Hematopoietic multipotent progenitor cell (in vitro differentiated cells): ENCODE data around the gene UBTD2. TPM values are rescaled to one million over a fixed set of nuclear protein-coding genes. Genes with fewer than 3 reads are reported as not detected.
A peak's percentile ranks its signal among the peaks of the same experiment; 100 is the strongest.
"Not testable (repeated sequence)": the region's sequence is repeated elsewhere in the genome, so short reads cannot be mapped to it uniquely, and the experiment has no call there.

Experiments
- DNase-seq, 3 donors: peaks; one replicate each; pipeline ENCODE4 v3.0.0-alpha.2; 2011 to 2015; ENCODE audit warnings: low read depth in 2 of 3, low spot score in 2 of 3
- total RNA-seq: library from RNA; depleted of rRNA; stranded (reverse); fragments of >200 nt; gene quantifications from one replicate; pipeline ENCODE4 v1.2.3, GENCODE V29; 2012

UBTD2 gene, protein sequence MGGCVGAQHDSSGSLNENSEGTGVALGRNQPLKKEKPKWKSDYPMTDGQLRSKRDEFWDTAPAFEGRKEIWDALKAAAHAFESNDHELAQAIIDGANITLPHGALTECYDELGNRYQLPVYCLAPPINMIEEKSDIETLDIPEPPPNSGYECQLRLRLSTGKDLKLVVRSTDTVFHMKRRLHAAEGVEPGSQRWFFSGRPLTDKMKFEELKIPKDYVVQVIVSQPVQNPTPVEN
- total RNA-seq: 8.1 TPM

DNA sequence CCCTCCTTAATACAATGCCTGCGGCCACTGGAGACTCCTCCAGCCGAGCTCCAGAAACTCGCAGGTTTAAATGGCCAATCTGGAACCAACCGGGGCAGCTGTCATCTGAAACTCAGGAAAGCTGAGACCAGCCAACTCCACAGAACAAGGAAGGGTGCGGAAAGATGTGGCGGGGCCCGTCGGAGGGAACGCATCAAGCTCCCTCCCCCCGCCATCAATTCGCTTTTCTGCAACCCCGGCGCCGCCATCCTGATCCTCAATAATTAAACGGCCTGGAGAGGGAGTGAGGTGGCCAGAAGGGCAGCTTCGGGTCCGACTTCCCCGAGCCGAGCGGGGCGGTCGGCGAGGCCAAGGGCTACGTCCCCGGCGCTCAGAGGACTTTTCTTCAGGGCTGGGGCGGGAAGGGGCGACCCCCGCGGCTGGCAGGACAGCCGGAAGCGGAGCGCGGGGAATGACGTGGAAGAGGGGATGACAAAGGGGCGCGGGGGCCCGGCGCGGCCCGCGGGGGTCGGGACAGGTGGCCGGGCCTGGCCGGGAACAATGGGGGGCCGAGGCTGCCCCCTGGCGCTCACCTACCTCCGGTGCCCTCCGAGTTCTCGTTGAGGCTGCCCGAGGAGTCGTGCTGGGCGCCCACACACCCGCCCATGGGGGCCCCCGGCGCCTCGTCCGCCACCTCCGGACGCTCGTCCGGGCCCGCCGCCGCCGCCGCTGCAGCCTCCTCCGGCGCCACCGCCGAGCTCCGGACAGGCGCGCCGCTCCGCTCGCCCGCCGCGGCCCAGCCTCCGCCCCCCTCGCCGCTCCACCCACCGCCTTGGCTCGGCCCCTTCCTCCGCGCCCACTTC, at the start of gene UBTD2:
Gene UBTD2 (minus strand): TSS at position 745 of the 842 bp plus-strand sequence. CDS start 99 bp downstream, at position 646.
- DNase-seq: peak; percentile 52 to 82 (median 77)

DNA sequence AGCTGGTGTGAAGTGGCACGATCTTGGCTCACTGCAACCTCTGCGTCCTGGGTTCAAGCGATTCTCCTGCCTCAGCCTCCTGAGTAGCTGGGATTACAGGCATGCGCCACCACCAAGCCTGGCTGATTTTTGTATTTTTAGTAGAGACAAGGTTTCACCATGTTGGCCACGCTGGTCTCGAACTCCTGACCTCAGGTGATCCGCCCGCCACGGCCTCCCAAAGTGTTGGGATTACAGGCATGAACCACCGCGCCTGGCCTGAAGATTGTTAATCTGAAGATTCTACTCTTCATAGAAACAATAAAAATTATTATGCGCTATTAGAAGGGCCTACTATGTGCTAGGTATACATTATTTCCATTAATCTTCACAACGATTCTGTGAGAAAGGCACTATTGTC, 43.3 kb upstream of the UBTD2 start:
- DNase-seq: not testable (repeated sequence)

DNA sequence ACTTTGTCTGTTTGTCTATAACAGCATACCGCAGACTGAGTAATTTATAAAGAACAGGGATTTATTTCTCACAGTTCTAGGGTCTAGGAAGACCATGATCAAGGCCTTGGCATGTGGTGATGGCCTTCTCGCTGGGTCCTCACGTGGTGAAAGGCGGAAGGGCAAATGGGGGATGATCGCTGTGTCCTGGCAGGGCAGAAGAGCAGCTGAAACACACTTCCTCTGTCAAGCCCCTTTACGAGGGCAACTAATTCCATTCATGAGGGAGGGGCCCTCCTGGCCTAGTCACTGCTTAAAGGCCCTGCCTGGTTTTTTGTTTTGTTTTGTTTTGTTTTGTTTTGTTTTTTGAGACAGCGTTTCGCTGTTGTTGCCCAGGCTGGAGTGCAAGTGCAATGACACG, 41.9 kb upstream of the UBTD2 start:
- no peak for DNase-seq

DNA sequence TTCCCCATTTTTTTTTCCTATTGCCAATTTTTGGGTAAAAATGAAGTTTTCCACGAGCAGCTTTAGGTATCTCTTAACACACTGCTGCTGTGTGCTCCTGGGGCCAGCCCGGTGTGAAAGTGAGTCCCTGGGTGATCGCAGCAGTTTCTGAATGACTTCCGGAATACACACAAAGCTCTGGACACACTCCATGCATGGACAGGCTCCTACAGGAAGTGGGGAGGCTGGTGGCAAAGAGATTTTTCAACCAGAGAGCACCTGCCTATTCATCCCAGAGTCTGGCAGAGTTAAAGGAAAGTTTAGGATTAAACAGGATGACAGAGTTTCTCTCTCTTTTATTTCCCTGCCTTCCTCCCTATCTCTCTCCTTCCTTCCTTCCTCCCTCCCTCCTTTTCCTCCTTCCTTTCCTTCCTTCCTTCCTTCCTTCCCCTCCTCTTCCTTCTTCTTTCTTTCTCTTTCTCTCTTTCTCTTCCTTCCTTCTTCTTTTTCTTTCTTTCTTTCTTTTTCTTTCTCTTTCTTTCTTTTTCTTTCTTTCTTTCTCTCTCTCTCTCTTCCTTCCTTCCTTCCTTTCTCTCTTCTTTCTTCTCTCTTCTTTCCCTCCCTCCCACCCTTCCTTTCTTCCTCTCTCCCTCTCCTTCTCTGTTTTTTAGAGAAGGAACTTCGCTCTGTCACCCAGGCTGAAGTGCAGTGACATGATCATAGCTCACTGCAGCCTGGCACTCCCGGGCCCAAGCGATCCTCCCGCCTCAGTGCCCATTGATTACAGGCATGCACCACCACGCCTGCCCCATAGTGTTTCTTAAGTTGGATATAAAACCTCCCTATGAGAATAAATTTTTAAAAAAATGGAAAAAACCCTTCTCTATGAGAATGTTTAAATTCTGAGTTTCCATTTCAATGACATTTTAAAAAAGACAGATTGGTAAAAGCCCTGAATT, 38.7 kb upstream of the UBTD2 start:
- DNase-seq: no peak

DNA sequence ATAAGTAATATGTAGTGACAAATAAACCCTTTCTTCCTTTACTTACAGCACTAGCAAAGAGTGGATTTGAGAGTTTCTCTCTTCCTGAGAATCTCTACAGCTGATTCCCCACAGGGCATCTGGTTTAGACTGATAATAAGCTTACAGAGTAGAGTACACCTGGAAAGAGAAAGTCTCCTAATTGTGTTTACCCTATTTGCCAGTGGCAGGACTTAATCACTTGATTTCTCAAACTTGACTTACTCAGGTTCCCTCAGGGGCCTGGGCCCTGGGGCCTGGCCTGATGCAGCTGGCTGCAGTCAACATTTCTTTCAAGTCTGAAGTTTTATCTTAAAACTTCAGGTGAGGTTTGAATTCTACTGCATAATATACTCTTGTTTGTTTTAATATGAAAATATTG, 38.0 kb upstream of the UBTD2 start:
- no peak for DNase-seq

DNA sequence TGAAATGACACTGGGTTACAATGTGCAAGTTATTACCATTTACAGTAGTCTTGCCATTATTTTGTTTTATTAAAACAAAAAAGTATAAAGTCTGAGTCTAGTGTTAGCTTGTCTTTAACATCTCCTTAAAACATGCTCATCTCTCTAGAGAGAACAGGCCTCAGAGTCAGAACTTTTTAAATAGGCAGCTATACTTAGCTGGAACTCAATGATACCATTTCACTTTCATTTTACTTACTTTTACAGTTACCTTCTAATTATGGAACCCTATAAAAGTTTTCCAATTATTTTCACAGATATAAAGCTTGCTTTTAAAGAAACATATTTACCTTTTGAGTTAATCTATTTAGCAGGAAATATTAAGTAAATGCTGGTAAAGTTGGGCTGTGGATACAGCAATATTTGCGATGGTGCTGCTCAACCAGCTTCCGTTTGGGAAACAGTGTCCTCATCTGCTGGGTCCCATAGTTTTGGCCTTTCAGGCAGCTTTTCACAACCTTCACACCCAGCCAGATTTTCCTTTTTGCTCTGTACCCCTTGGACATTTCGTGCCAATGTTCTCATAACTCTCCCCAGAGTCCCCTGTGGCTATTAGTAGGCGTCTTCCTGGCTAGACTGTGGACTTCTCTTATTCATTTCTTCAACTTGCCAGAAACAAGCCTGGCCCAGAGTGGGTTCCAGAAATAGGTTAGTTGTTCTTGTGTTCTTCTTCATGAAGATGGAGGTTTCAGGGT, 36.3 kb upstream of the UBTD2 start:
- no peak for DNase-seq

DNA sequence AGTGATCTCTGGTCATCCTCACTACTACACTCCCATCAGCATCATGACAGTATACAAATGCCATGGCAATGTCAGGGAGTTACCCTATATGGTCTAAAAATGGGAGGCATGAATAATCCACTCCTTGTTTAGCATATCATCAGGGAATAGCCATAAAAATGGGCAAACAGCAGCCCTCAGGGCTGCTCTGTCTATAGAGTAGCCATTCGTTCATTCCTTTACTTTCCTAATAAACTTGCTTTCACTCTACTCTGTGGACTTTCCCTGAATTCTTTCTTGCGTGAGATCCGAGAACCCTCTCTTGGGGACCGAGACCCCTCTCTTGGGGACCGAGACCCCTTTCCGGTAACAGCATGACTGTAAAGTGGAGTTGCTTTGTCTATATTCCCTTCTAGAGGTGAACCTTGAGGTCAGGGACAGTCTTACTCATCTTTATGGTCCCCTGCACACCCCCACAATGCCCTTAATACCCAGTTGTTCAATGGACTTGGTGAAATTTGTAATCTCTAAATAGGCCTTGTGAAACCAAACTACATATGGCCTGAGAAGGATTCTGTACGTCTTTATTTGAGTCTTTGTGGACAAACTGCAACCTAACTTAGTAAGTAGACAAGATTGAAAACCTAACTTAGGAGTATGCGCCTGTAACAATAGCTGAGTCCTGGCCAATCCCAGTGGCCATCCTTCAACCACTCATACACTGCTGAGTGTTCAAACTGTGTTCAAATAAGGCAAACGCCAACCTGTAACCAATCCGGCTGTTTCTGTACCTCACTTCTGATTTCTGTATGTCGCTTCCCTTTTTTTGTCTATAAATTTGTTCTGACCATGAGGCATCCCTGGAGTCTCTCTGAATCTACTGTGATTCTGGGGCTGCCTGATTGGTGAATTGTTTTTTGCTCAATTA, 32.3 kb upstream of the UBTD2 start:
- no peak for DNase-seq

DNA sequence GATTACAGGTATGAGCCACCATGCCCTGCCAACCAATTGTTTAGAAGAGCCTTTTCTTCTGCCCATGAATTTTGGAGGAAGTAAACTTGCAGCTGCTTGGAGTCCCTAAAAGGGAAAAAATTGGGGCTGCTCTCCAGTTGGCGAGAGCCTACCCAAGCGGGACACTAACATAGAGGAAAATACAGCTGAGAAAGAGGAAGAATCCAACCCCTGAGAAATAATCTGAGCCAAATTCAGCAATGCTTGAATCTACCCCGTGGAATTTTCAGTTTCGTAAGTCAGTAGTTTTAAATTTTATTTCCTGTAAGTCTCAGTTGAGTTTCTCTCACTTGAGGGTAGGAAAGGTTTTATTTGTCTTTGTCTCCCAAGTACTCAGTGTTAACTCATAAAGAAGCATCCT, 30.4 kb upstream of the UBTD2 start:
- DNase-seq: no peak

DNA sequence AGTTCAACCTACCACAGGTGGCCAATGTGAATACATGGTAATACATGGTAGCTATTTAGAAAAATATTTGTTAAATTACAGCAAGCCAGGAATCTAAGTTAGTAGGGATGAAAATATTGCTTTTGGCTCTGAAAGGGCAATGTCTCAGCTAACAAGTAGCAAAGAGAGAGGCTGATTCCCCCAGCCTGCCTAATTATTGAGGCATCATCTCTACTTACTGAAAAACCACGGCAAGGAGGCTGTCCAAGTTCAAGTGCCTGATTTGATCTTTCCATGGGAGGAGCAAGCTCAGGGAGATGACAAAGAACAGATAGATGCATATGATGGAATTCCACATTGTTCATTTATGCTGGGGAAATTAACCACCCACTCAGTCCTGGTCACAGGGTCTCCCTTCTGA, 28.7 kb upstream of the UBTD2 start:
- no peak for DNase-seq

DNA sequence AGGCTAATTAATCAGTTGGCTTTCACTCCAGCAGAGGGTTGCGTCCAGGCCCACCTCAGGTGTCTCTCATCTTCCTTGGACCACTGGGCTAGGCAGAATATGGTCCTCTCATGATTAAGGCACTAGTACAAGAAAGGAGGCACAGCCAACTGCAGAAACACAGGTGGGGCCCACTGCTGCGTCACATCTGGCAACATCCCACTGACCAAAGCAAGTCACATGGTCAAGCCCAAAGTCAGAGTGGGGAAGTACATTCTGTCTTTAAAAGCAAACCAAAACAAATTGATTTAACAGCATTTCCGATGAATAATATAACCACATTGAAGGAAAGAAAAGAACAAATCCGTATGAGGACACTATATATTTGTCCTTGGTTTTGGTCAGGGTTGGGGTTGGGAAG, 28.0 kb upstream of the UBTD2 start:
- no peak for DNase-seq

DNA sequence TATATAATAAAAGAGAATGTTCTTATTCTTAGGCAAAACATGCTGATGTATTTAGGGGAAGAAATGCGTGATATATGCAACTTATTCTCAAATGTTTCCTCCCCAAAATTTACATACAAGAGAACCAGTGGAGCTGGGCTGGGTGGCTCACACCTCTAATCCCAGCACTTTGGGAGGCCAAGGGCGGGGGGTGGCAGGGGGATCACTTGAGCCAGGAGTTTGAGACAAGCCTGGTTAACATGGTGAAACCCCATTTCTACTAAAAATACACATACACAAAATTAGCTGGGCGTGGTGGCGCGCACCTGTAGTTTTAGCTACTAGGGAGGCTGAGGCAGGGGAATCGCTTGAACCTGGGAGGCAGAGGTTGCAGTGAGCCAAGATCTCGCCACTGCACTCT, 27.5 kb upstream of the UBTD2 start:
- DNase-seq: no peak

DNA sequence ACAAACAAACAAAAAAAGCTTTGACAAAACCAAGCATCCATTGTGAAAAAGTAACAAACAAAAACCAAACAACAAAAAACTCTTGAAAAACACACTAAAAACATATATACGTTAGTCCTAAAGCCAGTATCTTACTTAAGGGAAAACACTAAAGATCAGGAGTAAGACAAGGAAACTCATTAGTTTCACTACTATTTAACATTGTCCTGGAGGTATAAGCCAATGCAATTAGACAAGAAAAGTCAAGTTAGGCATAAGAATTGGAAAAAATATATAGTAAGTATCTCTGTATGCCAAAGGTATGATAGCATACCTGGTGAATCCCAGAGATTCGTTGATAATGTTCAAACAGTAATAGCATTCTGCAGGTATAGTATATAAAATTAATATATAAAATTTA, 21.8 kb upstream of the UBTD2 start:
- DNase-seq: no peak

DNA sequence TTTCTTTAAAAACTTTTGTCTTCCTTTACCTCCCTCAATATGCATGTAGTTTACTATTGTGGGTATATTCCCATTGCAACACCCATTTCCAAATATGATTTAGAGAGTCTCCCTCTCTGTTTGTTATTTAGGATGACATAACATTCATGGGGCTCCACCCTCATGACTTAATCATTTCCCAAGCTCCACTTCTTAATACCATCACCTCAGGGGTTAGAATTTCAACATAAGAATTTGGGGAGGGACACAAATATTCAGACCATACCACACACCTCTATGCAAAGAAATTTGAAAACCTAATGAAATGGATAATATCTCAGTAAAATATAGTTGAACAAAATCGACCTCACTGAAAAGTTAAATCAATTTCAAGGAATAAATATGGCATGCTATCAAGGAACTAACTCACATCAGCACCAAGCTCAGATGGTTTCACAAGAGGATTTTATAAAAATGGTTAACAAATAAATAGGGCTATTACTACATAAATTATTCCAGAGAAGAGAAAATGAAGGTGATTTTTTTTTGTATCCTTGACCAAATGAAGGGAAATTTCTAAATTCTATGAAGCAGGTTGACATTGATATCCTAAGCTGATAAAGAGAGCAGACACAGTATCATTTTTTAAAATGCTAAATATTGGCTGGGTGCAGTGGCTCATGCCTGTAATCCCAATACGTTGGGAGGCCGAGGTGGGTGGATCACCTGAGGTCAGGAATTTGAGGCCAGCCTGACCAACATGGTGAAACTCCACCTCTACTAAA, 20.2 kb upstream of the UBTD2 start:
- DNase-seq: no peak

DNA sequence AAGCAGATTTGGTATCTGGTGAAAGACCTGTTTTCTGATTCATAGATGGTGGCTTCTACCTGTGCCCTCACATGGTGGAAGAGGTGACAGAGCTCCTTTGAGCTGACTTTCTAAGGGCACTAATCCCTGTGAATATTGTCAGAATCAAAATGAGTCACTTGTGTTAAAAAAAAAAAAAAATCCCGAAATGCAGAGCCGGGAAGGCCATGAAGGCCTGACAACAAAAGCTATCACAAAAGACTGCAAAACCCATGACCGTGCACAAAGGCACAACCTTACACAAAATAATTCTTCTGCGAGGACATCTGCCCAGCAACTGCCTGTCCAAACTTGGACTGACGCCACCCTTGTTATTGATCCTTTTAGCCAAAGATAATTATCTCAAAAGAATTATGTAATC, 19.6 kb upstream of the UBTD2 start:
- no peak for DNase-seq

DNA sequence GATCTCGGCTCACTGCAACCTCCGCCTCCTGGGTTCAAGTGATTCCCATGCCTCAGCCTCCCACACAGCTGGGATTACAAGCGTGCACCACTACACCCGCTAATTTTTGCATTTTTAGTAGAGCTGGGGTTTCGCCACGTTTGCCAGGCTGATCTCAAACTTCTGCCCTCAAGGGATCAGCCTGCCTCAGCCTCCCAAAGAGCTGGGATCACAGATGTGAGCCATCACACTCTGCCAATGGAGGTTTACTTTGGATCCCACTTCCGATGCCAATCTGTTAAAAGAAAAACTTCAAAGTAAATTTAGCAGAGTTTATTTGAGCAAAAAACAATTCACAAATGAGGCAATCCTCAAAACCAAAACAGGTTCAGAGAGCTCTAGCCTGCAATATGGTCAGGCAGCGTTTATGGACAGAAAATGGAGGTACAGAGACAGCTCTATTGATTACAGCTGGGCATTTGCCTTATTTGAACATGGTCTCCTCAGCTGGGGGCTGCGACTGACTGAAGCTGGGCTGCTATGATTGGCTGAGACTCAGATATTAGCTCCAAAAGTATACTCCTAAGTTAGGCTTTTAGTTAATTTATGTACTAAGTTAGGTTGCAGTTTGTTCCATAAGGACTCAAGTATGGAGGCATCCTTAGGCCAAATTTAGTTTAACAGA, 18.6 kb upstream of the UBTD2 start:
- no peak for DNase-seq

DNA sequence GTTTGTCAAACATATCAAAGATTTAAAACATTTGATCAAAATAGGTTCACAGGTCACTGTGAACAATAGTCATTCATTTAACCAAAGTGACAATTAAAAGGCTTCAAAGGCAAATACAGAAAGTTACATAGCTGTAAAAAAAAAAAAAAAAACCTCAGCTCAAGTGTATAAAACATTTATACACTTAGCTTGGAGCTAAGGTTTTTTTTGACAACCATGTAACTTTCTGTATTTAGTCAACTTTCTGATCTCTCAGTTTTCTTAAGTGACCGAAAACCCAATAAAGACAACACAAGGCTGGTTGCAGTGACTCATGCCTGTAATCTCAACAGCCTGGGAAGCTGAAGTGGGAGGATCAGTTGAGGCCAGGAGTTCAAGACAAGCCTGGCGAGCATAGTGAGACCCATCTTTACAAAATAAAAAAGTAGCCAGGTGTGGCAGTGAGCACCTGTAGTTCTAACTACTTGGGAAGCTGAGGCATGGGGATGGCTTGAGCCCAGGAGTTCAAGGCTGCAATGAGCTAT, 16.4 kb upstream of the UBTD2 start:
- no peak for DNase-seq

DNA sequence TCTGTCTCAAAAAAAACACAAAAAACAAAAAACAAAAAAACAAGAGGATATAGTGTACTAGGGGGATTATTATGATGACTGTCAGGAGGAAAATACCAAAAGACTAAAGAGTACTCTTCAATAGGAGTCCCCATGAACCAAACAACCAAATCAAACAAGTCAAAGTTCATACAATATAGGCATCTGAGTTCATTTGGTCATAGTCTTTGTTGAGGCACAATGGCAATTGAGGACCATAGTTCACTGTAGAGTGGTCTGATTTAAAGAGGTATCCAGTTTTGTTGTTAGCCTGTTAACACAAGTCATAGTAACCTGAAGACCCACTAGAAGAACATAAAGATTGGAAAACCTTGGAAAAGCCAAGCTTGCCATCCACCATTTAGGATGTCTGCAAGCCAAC, 11.3 kb upstream of the UBTD2 start:
- DNase-seq: no peak

DNA sequence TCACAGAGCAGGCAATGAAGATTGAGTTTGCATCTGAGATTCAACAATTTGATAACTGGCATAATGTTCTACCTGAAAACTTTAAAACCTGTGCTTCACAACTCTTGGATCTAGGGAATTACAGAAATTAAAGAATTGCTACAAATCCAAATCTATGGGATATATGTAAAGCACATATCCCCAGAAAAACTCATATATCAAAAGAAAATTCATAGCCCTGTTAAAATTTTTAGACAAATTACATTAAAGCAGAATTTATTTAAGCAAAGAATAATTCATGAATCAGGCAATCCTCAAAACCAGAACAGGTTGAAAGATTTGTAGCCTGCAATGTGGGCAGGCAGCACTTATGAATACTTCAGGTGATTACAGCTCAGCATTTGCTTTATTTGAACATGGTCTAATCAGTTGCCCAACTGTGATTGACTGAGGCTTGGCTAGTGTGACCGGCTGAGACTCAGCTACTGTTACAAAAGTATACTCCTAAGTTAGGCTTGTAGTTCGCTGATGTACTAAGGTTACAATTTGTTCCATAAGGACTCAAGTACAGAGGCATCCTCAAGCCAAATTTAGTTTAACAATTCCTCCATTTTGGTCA, 10.3 kb upstream of the UBTD2 start:
- no peak for DNase-seq
